Measurements from ENCODE around the gene HEMGN.

Gene HEMGN, protein sequence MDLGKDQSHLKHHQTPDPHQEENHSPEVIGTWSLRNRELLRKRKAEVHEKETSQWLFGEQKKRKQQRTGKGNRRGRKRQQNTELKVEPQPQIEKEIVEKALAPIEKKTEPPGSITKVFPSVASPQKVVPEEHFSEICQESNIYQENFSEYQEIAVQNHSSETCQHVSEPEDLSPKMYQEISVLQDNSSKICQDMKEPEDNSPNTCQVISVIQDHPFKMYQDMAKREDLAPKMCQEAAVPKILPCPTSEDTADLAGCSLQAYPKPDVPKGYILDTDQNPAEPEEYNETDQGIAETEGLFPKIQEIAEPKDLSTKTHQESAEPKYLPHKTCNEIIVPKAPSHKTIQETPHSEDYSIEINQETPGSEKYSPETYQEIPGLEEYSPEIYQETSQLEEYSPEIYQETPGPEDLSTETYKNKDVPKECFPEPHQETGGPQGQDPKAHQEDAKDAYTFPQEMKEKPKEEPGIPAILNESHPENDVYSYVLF

DNA sequence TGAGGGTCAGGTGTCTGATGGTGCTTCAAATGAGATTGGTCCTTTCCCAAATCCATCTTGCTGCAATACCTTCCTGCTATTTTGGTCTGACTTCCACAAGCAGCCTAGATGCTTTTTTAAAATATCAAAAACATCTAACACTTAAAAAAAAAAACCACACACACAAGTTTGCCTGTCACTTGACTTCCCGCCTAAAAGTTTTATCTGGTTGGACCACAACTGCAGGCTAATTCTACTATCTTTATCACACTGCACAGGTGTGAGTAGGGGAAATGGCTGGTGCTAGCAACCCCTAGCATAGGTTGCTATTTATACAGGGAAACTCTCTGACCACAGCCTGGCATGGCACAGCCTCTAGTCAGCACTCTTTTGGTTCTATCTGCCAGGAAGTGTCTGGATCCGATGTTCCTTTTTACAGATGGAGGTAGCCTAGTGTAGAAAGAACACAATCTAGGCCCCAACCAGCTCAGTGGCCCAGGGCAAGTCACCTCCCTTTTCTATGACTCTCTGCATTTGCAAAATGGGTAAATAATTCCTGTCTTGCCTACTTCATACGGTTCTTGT lies at the start of gene HEMGN:
Gene HEMGN, minus strand, starts transcription at position 92 of the 564 bp plus-strand sequence. Its CDS starts 36 bp downstream, at position 56.
- Histone ChIP-seq H3K9ac (ENCODE audit: low read length) (peak within 1 kb of the TSS; percentile 38), H3K9me2 (replicated peaks; ENCODE audit: insufficient read depth, low read length) (no peaks in the 10 kb centered on the region), H3K27me3 (ENCODE audit: low read length) (no peaks in the 10 kb centered on the region), H3K27ac (ENCODE audit: low read depth, low read length) (peak within 1 kb of the TSS; percentile 81), H3F3A (ENCODE audit: insufficient read depth) (peaks cover 29% of the 10 kb centered on the region), H3K79me2 (ENCODE audit: insufficient read depth, low read length) (no peaks in the 10 kb centered on the region), H3K36me3 (ENCODE audit: low read length) (no peaks in the 10 kb centered on the region), H3K9me3 (ENCODE audit: insufficient read depth, low read length) (no peaks in the 10 kb centered on the region), H4K20me1 (ENCODE audit: low read depth, low read length) (no peaks in the 10 kb centered on the region), H3K4me2 (ENCODE audit: low read depth, low read length, poor library complexity, severe bottlenecking) (peak within 1 kb of the TSS; percentile 58), H2AFZ (ENCODE audit: low read depth, low read length, severe bottlenecking) (peak within 1 kb of the TSS; percentile 15), H3K4me3 (ENCODE audit: insufficient read depth, low read length, poor library complexity, severe bottlenecking) (peak within 1 kb of the TSS; percentile 31)
- TF ChIP-seq, protein P1, sequence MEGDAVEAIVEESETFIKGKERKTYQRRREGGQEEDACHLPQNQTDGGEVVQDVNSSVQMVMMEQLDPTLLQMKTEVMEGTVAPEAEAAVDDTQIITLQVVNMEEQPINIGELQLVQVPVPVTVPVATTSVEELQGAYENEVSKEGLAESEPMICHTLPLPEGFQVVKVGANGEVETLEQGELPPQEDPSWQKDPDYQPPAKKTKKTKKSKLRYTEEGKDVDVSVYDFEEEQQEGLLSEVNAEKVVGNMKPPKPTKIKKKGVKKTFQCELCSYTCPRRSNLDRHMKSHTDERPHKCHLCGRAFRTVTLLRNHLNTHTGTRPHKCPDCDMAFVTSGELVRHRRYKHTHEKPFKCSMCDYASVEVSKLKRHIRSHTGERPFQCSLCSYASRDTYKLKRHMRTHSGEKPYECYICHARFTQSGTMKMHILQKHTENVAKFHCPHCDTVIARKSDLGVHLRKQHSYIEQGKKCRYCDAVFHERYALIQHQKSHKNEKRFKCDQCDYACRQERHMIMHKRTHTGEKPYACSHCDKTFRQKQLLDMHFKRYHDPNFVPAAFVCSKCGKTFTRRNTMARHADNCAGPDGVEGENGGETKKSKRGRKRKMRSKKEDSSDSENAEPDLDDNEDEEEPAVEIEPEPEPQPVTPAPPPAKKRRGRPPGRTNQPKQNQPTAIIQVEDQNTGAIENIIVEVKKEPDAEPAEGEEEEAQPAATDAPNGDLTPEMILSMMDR (IDR thresholded peaks at IDR 0.05; ENCODE audit: insufficient read depth, low read length, poor library complexity, severe bottlenecking): no peak
- TF ChIP-seq EZH2phosphoT487 (conservative IDR thresholded peaks at IDR 0.05; ENCODE audit: low read length): no peak

DNA sequence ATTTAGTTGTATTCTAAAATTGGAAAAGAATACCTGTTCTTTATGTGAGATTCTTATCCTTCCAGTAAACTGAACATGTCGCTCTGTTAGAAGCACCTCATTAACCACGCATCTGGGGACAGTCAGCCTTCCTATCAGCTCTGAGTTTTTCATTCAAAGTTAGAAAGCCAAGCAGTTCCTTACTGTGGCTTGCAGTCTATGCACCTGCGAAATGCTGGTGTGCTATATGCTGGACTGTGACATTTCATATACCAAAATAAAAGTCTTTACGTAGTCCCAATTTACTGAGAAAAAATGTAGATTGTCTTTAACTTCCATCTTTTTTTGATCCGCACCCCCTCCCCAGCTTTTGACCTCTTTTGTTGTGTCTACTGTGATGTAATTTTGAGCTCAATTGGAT lies 49.5 kb upstream of the HEMGN start:
- Histone ChIP-seq H3K9me3 (ENCODE audit: insufficient read depth, low read length) (no peaks in the 10 kb centered on the region), H2AFZ (ENCODE audit: low read depth, low read length, severe bottlenecking) (no peak overlapping the region), H4K20me1 (ENCODE audit: low read depth, low read length) (peaks cover 30% of the 10 kb centered on the region), H3K79me2 (ENCODE audit: insufficient read depth, low read length) (peaks cover 92% of the 10 kb centered on the region), H3K9ac (ENCODE audit: low read length) (peak overlapping the region; percentile 100), H3K4me2 (ENCODE audit: low read depth, low read length, poor library complexity, severe bottlenecking) (peak overlapping the region; percentile 82), H3K9me2 (replicated peaks; ENCODE audit: insufficient read depth, low read length) (no peaks in the 10 kb centered on the region), H3F3A (ENCODE audit: insufficient read depth) (peaks cover 39% of the 10 kb centered on the region), H3K27me3 (ENCODE audit: low read length) (no peaks in the 10 kb centered on the region), H3K4me3 (ENCODE audit: insufficient read depth, low read length, poor library complexity, severe bottlenecking) (peak overlapping the region; percentile 95), H3K36me3 (ENCODE audit: low read length) (0 out of 2 replicates have a peak, but pooled peaks cover 4% of the 10 kb centered on the region), H3K27ac (ENCODE audit: low read depth, low read length) (peak overlapping the region; percentile 93)
- TF ChIP-seq, protein P1 (IDR thresholded peaks at IDR 0.05; ENCODE audit: insufficient read depth, low read length, poor library complexity, severe bottlenecking): no peak
- no peak for TF ChIP-seq EZH2phosphoT487 (conservative IDR thresholded peaks at IDR 0.05; ENCODE audit: low read length)

DNA sequence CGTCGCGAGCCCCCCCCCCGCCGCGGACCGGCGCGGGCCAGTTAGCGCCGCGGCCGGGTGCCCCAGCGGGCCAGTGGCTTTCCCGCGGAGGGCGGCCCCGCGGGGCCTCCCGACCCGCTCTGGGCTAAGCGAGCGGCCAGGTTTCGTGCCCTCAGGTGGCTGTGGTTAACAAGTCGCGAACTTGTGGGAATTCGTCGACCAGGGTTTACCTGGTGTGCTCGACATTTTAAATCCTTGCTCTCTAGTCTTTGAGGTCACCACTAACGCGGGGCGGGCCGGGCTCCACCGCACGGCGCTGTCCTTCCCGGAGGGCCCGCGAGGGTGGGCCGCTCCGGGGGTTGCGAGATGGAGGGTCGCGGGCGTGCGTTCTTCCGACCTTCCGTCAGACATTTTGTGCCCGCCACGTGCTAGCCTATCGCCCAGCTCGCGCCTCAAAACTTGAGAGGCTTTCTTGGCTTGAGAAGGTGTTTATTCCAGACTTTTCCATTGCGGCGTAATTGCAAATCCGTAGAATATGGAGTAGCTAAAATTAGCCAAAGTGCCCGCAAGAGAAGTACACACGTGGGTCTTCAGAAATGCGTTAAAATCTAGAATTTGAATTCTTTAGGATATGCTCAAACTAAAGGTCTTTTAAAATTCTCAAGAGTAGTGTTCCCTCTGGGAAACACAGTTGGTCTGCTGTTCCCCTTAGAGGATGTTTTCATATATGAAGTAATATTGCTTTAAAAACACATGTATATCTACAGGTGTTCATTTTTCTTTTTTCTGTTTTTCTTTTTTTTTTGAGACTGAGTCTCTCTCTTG lies 47.3 kb upstream of the HEMGN start:
- Histone ChIP-seq H3K4me3 (ENCODE audit: insufficient read depth, low read length, poor library complexity, severe bottlenecking) (peak overlapping the region; percentile 95), H3K36me3 (ENCODE audit: low read length) (0 out of 2 replicates have a peak, but pooled peaks cover 4% of the 10 kb centered on the region), H3K4me2 (ENCODE audit: low read depth, low read length, poor library complexity, severe bottlenecking) (peak overlapping the region; percentile 82), H3K9me2 (replicated peaks; ENCODE audit: insufficient read depth, low read length) (no peaks in the 10 kb centered on the region), H2AFZ (ENCODE audit: low read depth, low read length, severe bottlenecking) (no peak overlapping the region), H3F3A (ENCODE audit: insufficient read depth) (peaks cover 39% of the 10 kb centered on the region), H3K79me2 (ENCODE audit: insufficient read depth, low read length) (peaks cover 73% of the 10 kb centered on the region), H3K9me3 (ENCODE audit: insufficient read depth, low read length) (no peaks in the 10 kb centered on the region), H3K9ac (ENCODE audit: low read length) (peak overlapping the region; percentile 100), H4K20me1 (ENCODE audit: low read depth, low read length) (peaks cover 18% of the 10 kb centered on the region), H3K27ac (ENCODE audit: low read depth, low read length) (peak overlapping the region; percentile 93), H3K27me3 (ENCODE audit: low read length) (no peaks in the 10 kb centered on the region)
- TF ChIP-seq, protein P1 (IDR thresholded peaks at IDR 0.05; ENCODE audit: insufficient read depth, low read length, poor library complexity, severe bottlenecking): no peak
- TF ChIP-seq EZH2phosphoT487 (conservative IDR thresholded peaks at IDR 0.05; ENCODE audit: low read length): no peak

Data from SU-DHL-6 (cell line).